ELF-1 (cell line): ENCODE measurements around the gene PPM1H.
"Not testable (repeated sequence)": the region's sequence is repeated elsewhere in the genome, so short reads cannot be mapped to it uniquely, and the experiment has no call there.

ENCODE experiments used
- DNase-seq: peaks from one replicate; pipeline ENCODE4 v3.0.0-alpha.2; 2016; ENCODE audit warnings: low read depth, low spot score

Gene PPM1H

DNA sequence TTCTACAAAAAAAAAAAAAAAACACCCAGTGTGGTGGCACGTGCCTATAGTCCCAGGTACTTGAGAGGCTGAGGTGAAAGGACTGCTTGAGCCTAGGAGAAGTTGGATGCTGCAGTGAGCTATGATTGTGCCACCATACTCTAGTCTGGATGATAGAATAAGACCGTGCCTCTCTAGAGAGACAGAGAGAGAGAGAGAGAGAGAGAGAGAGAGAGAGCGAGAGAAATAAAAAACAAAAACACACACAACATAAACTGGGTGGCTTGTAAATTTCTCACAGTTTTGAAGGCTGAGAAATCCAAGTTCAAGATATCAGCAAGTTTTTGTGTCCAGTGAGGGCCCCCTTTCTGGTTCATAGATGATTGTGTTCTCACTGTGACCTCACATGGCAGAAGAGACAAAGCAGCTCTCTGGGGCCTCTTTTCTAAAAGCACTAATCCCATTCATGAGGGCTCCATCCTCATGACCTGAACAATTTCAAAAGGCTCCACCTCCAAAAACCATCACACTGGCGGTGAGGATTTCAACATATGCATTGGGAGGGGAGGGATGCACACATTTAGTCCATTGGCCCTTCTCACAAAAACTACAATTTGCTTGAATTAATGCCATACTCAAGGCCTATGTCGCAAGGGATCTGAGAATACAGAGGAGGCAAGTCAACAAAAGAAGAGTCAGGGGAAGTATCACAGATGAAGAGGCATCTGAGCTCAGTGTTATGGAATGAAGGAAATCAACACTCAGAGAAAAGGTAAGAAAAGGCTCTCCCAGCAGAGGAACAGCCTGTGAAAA lies 94.9 kb downstream of the PPM1H start:
- DNase-seq = no peak

- no peak for DNase-seq
Observed at GRCh38 chr12:62834971-62835547, 99.9 kb downstream of the PPM1H start.

GRCh38 chr12:62834406-62834805 lies 100.5 kb downstream of the PPM1H start:
- DNase-seq = peak; percentile 75

GRCh38 chr12:62833634-62834033 lies 101.3 kb downstream of the PPM1H start:
- DNase-seq = no peak

GRCh38 chr12:62832558-62832957 lies 102.4 kb downstream of the PPM1H start:
- DNase-seq = no peak

DNA sequence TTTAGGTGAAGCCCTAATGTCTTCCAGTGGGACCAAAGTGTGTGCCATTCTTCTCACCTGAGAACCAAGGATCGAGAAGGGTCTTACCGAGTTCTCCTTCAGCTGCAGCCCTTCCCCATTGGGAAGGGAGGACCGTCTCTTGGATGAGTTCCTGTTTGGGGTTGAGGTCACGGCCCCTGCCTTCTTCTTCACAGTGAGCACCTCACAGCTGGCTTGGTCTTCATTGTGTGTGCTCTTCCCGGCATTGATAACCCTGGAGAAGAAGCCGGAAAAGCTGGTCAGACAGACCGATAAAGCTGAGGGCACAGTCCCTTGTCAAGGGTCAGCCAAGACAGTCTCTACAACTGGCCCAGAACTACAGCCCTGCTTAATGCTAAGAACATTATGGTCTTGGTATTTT lies 102.9 kb downstream of the PPM1H start:
- no peak for DNase-seq

DNA sequence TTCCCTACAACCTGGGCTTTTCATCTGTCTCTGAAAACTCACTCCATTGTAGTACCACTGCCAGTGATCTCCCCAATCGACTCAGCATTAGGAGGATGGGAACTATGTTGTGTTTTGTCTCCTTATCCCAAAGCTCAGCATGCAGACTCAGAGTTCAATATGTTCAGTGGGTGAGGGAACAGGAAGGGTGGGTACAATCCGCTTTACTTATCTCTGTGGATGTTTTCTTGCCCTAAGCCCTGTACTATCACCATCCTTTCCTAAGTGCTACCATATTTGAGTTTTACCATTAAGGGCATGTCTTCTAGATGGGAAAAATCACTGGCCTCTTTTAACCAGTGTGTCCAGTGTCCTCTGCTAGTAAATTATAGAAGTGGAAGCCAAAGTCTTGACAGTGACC lies 107.1 kb downstream of the PPM1H start:
- DNase-seq = no peak

DNA sequence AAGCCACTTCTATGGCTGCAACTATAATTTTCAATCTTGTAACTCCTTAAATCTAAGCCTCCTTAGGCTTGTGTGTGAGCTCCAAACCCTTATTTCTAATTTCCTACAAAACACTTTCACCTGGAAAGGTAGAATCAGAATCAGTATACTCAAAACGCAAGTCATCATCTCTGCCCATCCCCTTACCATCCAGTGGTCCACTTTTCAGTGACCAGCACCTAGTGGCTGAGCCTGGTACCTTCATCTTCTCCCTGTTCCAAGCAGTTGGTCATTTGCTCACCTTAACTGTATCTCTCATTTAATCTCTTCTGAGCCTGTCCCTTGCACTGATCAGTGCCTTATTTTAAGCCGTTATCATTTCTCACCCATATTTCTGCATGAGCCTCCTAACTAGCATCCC lies 107.9 kb downstream of the PPM1H start:
- no peak for DNase-seq

- no peak for DNase-seq
Observed at GRCh38 chr12:62817556-62818271, 117.2 kb downstream of the PPM1H start.

DNA sequence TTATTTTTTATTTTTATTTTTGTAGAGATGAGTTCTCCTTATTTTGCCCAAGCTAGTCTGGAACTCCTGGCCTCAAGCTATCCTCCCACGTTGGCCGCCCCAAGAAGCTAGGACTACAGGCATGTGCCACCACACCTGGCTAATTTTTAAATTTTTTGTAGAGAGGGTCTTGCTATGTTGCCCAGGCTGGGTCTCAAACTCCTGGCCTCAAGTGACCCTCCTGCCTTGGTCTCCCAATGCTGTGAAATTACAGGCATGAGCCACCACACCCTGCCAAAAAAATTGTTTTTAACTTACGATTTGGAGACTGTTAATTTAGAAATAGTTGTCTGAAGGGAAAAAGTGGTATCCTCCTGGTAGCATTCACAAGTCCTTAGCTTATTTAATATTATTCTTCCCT lies 120.7 kb downstream of the PPM1H start:
- no peak for DNase-seq

DNA sequence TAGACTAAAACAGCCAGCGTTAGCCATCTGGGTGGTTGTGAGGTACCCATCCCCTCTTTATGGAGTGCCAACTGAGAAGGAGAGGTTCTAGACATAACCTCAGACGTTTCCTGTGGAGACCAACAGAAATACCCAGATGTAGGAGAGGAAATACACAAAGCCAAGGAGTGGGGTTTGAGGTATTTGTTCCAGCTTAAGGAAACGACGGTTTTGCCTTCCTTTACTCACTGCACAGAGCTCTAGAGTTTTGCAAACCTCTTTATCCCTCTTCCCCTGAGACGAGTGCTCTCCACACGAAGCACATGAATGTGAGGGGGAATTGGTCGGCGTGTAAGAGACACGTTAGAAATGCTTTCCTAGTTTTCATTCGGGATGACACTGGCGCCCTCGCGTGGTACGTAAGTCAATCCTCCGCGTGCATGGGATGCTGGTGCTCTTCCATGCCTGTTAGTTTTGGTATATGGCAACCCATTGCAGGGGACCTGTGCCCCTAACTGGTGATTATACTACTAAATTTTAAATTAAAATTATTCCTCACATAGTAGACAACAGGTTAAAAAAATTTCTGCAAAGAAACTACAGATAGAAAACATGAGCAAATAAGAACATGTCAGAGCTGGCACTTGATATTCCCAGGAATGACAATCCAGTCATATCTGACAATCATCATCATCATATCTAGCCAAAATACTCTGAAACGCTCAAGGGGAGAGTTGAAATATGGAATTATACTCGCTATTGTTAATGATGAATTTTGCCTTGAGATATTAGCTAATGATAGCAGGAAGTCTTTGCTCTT lies 121.7 kb downstream of the PPM1H start:
- DNase-seq = peak; percentile 58

GRCh38 chr12:62811481-62811880 lies 123.5 kb downstream of the PPM1H start:
- not testable (repeated sequence) for DNase-seq

GRCh38 chr12:62808166-62808879 lies 126.6 kb downstream of the PPM1H start:
- DNase-seq = no peak

GRCh38 chr12:62806893-62807292 lies 128.1 kb downstream of the PPM1H start:
- DNase-seq = no peak

GRCh38 chr12:62806244-62806836 lies 128.6 kb downstream of the PPM1H start:
- no peak for DNase-seq

- no peak for DNase-seq
Observed at GRCh38 chr12:62805517-62805916, 129.4 kb downstream of the PPM1H start.

- DNase-seq = no peak
Observed at GRCh38 chr12:62803756-62804155, 131.2 kb downstream of the PPM1H start.

GRCh38 chr12:62802984-62803383 lies 132.0 kb downstream of the PPM1H start:
- DNase-seq = no peak

GRCh38 chr12:62802321-62802720 lies 132.6 kb downstream of the PPM1H start:
- DNase-seq = no peak

DNA sequence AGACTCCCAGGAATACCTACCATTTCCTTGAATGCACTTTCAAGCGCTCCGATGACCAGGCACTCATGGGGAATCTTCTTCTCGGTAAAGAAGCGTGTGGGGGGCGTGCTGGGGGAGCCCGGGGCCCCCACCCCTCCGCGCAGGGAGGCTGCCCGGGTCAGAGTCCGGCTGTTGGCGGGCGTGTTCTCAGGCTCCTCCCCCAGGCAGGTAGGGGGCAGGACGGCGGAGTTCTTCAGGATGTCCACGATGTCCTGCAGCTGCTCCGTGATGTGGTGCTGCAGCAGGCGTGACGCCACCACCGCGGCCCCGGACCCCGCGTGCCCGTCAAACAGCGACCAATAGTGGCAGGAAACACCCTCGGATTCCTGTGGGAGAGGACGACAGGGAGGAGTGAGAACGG lies 133.2 kb downstream of the PPM1H start:
- no peak for DNase-seq
